PC-9 (cell line): ENCODE data around the gene IL1RL2. TPM values are rescaled to one million over a fixed set of nuclear protein-coding genes. Genes with fewer than 3 reads are reported as not detected.

Source experiments
- BruUV-seq: library from RNA; stranded (reverse); fragments of 400-500 nt; replicated peaks from 2 replicates; lab custom pipeline; 2021; lab: Mats Ljungman, UMichigan
- CTCF ChIA-PET: fragments of 300-600 bp; sonication (Branson Sonifier 250); formaldehyde crosslinking; loops from one replicate; lab custom pipeline; 2022; ENCODE audit warnings: antibody characterized with exemption; lab: Charles Lee
- POLR2A ChIA-PET: fragments of 300-600 bp; sonication (Branson Sonifier 250); formaldehyde crosslinking; loops from one replicate; lab custom pipeline; 2022; ENCODE audit warnings: antibody characterized with exemption; ENCODE audit not compliant: unreplicated experiment; lab: Charles Lee
- DNase-seq, 2 experiments: peaks; one replicate each; pipeline versions ENCODE4 v3.0.0 to v3.0.0-alpha.2; 2015 to 2022; ENCODE audit warnings: mixed read lengths in 1 of 2
- H2AFZ ChIP-seq: fragments of 200-600 bp; sonication (generic); 2 replicates; pipeline ENCODE4 v1.8.1; 2017; ENCODE audit warnings: antibody characterized with exemption
- H3F3A ChIP-seq: fragments of 200-600 bp; sonication (generic); 2 replicates; pipeline ENCODE4 v1.8.1; 2017; ENCODE audit warnings: antibody characterized with exemption, mild to moderate bottlenecking, low read depth; ENCODE audit not compliant: insufficient read depth
- H3K27ac ChIP-seq: fragments of 200-600 bp; sonication (generic); 2 replicates; pipeline ENCODE4 v1.6.1; 2016; ENCODE audit warnings: mixed run types
- H3K27me3 ChIP-seq: fragments of 200-600 bp; sonication (generic); 2 replicates; pipeline ENCODE4 v1.6.1; 2016; ENCODE audit warnings: low read depth, mixed run types; ENCODE audit not compliant: insufficient read depth
- H3K36me3 ChIP-seq: fragments of 200-600 bp; sonication (generic); 2 replicates; pipeline ENCODE4 v1.6.1; 2016; ENCODE audit warnings: low read depth, mixed run types
- H3K4me1 ChIP-seq: fragments of 200-600 bp; sonication (generic); replicated peaks from 2 replicates; pipeline ENCODE4 v1.6.1; 2016; ENCODE audit warnings: mixed run types; ENCODE audit not compliant: insufficient read depth
- H3K4me2 ChIP-seq: fragments of 200-600 bp; sonication (generic); 2 replicates; pipeline ENCODE4 v1.6.1; 2017; ENCODE audit warnings: mixed run types
- H3K4me3 ChIP-seq: fragments of 200-600 bp; sonication (generic); 2 replicates; pipeline ENCODE4 v1.6.1; 2016; ENCODE audit warnings: mixed run types
- H3K79me2 ChIP-seq: fragments of 200-600 bp; sonication (generic); 2 replicates; pipeline ENCODE4 v1.6.1; 2017; ENCODE audit warnings: low read depth, mixed run types
- H3K9me2 ChIP-seq: fragments of 200-600 bp; sonication (generic); 2 replicates; pipeline ENCODE4 v1.8.1; 2017; ENCODE audit warnings: mild to moderate bottlenecking; ENCODE audit not compliant: insufficient read depth
- H3K9me3 ChIP-seq: fragments of 200-600 bp; sonication (generic); 2 replicates; pipeline ENCODE4 v1.8.1; 2016; ENCODE audit warnings: low read depth; ENCODE audit not compliant: insufficient read depth
- H4K20me1 ChIP-seq: fragments of 200-600 bp; sonication (generic); 2 replicates; pipeline ENCODE4 v1.8.1; 2017; ENCODE audit not compliant: insufficient read depth
- EZH2 ChIP-seq: fragments of 200-600 bp; sonication (generic); IDR thresholded peaks from 2 replicates; pipeline ENCODE4 v1.8.0; 2017; ENCODE audit warnings: antibody characterized with exemption, low read depth
- intact Hi-C: fragments of 100-400 bp; cut with micrococcal nuclease; formaldehyde crosslinking; loops from one replicate; pipeline ENCODE4 v1.10.0; 2022; ENCODE audit not compliant: unreplicated experiment
- total RNA-seq: library from RNA; stranded (reverse); gene quantifications from 2 replicates; pipeline ENCODE4 v1.2.3, GENCODE V29; 2021
- TF ChIP-seq, protein P1 (sequence below): fragments of 200-600 bp; sonication (generic); conservative IDR thresholded peaks from 2 replicates; pipeline ENCODE4 v1.6.1; 2017; ENCODE audit warnings: mixed run types, antibody characterized with exemption, mild to moderate bottlenecking, moderate library complexity

Gene IL1RL2
- total RNA-seq, 1 experiment from 2014 or later: 1.9 TPM

DNA sequence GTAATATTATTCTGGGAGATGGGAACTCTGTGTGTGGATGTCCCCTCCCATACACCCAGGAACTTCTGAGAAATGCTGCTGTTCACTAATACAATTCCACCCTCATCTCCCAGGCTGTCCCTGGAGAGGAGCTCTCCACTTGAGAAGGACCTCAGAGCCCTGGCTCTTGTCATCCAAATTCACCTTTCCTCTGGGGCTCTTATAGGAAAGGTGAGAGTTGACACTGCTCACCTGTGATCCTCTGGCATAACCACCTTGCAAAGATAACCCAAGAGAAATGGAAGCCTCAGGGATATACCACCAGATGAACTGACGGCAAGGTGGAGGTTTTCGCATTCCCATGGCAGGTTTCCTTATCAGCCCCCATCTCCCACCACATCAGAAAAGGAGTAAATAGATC is 52.0 kb downstream of the IL1RL2 start:
- ChIA-PET POLR2A (no interaction called here), CTCF (interaction anchor here (0.6 to 1.0 kb wide), 2 partner anchors 12 to 72 kb away, joined by 3 to 4 read pairs; no protein-coding TSS in a partner anchor)
- H3K9me3 ChIP-seq: no peaks in the 10 kb centered on the region
- H3K4me2 ChIP-seq: no peak overlapping the region
- no peaks in the 10 kb centered on the region for H3K9me2 ChIP-seq
- H3K27me3 ChIP-seq: no peaks in the 10 kb centered on the region
- no peak overlapping the region for H3K4me3 ChIP-seq
- no TSS peak for BruUV-seq
- TF ChIP-seq, protein P1, sequence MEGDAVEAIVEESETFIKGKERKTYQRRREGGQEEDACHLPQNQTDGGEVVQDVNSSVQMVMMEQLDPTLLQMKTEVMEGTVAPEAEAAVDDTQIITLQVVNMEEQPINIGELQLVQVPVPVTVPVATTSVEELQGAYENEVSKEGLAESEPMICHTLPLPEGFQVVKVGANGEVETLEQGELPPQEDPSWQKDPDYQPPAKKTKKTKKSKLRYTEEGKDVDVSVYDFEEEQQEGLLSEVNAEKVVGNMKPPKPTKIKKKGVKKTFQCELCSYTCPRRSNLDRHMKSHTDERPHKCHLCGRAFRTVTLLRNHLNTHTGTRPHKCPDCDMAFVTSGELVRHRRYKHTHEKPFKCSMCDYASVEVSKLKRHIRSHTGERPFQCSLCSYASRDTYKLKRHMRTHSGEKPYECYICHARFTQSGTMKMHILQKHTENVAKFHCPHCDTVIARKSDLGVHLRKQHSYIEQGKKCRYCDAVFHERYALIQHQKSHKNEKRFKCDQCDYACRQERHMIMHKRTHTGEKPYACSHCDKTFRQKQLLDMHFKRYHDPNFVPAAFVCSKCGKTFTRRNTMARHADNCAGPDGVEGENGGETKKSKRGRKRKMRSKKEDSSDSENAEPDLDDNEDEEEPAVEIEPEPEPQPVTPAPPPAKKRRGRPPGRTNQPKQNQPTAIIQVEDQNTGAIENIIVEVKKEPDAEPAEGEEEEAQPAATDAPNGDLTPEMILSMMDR: no peak
- TF ChIP-seq EZH2: no peak
- no peaks in the 10 kb centered on the region for H4K20me1 ChIP-seq
- H3F3A ChIP-seq: peaks cover 9% of the 10 kb centered on the region; the same call in 1 of the 2 replicates
- intact Hi-C loops: no loop called here
- no peaks in the 10 kb centered on the region for H3K79me2 ChIP-seq
- peaks cover 16% of the 10 kb centered on the region for H3K4me1 ChIP-seq
- no peak overlapping the region for H3K27ac ChIP-seq
- no peak overlapping the region for H2AFZ ChIP-seq
- no peaks in the 10 kb centered on the region for H3K36me3 ChIP-seq
- DNase-seq: no peak

DNA sequence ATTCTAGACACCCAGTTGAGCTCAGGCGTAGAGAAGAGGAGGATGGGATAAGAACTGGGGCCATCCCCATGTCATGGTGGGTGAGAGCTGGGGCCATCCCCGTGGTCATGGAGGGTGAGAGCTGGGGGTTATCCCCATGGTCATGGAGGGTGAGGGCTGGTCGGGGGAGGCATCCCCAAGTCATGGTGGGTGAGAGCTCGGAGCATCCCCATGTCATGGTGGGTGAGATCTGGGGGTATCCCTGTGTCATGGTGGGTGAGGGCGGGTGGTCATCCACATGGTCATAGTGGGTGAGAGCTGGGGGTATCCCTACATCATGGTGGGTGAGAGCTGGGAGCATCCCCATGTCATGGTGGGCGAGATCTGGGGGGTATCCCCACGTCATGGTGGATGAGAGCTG is 52.5 kb downstream of the IL1RL2 start:
- TF ChIP-seq EZH2: no peak
- TF ChIP-seq, protein P1: no peak
- ChIA-PET POLR2A (no interaction called here), CTCF (interaction anchor here (0.6 to 2.5 kb wide), 2 partner anchors 11 to 219 kb away, joined by 3 to 23 read pairs; no protein-coding TSS in a partner anchor)
- Histone ChIP-seq H3K27ac (no peak overlapping the region), H3K27me3 (no peaks in the 10 kb centered on the region), H3K4me1 (peaks cover 16% of the 10 kb centered on the region), H3K4me3 (no peak overlapping the region), H4K20me1 (no peaks in the 10 kb centered on the region), H3K79me2 (no peaks in the 10 kb centered on the region), H2AFZ (no peak overlapping the region), H3K9me2 (no peaks in the 10 kb centered on the region), H3K36me3 (no peaks in the 10 kb centered on the region), H3F3A (peaks cover 9% of the 10 kb centered on the region; the same call in 1 of the 2 replicates), H3K9me3 (no peaks in the 10 kb centered on the region), H3K4me2 (no peak overlapping the region)
- intact Hi-C loops: no loop called here
- no peak for DNase-seq
- BruUV-seq: no TSS peak

- Histone ChIP-seq H3K36me3 (no peaks in the 10 kb centered on the region), H3K9me3 (no peaks in the 10 kb centered on the region), H3K27ac (peak overlapping the region; percentile 39), H4K20me1 (no peaks in the 10 kb centered on the region), H3K9me2 (no peaks in the 10 kb centered on the region), H3K79me2 (no peaks in the 10 kb centered on the region), H3K4me1 (peaks cover 16% of the 10 kb centered on the region), H3K4me2 (peak overlapping the region; percentile 17; the same call in 1 of the 2 replicates), H3K4me3 (no peak overlapping the region), H2AFZ (0 out of 2 replicates have a peak overlapping the region, but pooled peaks have one; percentile 72), H3F3A (peaks cover 9% of the 10 kb centered on the region; the same call in 1 of the 2 replicates), H3K27me3 (no peaks in the 10 kb centered on the region)
- TF ChIP-seq, protein P1: peak; percentile 97
- no peak for TF ChIP-seq EZH2
- POLR2A ChIA-PET: no interaction called here
- intact Hi-C loops: loop anchor here (1.0 to 5.0 kb wide), 7 partner anchors 74 to 822 kb away; no protein-coding TSS in a partner anchor
- CTCF ChIA-PET: interaction anchor here (0.5 to 2.5 kb wide), 14 partner anchors 10 to 932 kb away, joined by 3 to 23 read pairs (median 4); no protein-coding TSS in a partner anchor
- peak; percentile 83 to 93 for DNase-seq
- BruUV-seq: no TSS peak
These were observed 54.0 kb downstream of the IL1RL2 start for GRCh38 chr2:102240640-102241370.
